ENCODE data around the gene COL4A2.

Gene COL4A2

GRCh38 chr13:110422913-110423688 is 116.0 kb downstream of the COL4A2 start:
- no peak for DNase-seq

- no peak for DNase-seq
Observed at GRCh38 chr13:110423689-110424302, 116.7 kb downstream of the COL4A2 start.

DNA sequence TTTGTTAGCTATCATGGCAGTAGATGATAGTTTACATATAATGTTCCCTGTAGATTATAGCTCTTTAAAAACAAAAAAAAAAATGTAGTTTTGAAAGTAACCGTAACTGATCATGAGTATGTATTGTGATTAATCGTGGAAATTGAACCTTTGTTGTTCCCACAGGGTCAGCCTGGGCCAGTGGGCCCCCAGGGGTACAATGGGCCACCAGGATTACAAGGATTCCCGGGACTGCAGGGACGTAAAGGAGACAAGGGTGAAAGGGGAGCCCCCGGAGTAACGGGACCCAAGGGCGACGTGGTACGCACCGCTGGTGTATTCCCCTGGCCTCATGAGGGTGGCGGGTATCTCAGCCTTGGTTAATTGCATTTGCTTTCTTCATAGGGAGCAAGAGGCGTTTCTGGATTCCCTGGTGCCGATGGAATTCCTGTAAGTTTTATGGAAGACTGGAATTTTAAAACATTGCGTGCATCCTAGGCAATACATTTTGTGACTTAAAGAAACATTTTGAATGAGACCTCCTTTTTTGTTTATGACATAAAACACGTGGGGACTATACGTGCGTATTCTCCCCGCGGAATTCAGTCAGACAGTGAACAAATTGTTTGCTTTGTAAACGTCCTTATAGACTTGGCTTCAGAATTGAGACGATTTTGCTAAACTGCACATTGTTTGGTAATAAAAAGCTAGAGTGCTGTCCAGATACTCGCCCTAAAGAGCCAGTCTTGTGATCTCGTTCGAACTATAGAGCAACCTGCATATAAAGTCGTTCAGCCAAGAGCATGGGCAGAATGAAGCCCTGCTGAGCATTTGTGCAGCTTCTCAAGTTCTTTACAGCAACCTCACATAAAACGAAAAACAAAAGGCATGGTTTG is 117.7 kb downstream of the COL4A2 start:
- no peak for DNase-seq

DNA sequence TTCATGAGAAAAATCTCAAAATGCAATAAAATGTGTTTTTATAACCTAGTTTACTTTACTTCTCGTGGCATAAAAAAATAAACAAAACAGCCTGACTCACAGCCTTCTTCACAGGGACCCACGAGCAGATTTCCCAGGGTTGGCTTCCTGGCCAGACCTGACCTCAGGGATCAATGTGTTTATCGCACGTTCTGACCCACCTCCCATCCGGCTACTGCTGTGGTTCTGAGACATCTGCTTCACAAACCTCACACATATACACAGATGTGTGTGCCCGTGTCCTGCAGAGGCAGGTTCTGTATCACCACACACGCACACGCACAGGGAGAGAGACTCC is 118.3 kb downstream of the COL4A2 start:
- no peak for DNase-seq

DNA sequence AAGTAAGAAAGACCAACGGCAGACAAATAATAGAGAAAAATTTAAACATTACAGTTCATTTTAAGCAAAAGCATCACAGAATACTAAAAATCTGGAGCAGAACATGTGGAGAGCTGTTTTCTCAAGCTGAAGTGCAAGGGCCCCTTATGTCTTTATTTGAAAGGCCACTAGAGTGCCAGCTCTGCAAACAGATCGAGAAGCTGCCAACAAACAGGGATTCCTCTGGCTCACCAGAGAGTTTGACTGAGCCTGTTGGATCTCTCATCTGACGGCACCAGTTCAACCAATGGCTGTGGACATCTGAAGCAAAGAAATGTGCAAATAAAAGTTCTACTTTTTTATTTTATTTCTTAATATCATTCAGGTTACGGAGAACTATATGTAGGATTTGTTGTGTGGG is 119.7 kb downstream of the COL4A2 start:
- DNase-seq = no peak

DNA sequence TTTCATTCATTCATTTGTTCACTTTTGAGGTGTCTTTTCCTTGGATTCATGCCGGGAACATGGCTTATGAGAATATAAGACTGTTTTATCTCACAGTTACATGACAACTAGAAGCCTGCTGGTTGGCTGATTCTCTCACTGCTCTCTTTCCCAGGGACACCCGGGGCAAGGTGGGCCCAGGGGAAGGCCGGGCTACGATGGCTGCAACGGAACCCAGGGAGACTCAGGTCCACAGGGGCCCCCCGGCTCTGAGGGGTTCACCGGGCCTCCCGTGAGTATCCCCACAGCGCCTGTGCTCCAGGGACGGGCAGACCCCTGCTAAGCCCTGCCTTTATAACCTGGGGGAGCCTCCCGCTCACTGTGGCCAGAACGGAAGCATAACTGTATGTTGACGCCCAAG is 121.2 kb downstream of the COL4A2 start:
- DNase-seq = no peak

- no peak for DNase-seq
Observed at GRCh38 chr13:110430391-110431336, 123.6 kb downstream of the COL4A2 start.

GRCh38 chr13:110431425-110432294 is 124.6 kb downstream of the COL4A2 start:
- no peak for DNase-seq

DNA sequence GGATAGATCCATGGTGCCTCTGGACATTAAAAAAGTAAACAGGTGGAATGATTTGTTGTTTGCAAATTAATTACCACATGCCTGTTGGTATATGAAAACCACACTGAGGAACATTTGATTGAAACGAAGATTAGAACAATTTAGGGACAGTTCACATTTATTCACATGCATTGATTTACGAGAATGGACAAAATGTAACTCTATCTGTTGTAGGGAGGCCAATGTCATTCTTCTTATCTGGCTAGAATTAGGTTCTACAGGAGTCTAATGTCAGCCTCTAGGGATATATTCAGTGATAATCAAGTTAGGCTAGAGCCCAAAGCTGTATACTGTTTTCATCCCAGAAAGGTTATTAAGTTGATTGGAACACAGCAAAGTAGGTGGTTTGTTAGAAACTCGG is 125.4 kb downstream of the COL4A2 start:
- no peak for DNase-seq

GRCh38 chr13:110433014-110433413 is 125.9 kb downstream of the COL4A2 start:
- DNase-seq = no peak

DNA sequence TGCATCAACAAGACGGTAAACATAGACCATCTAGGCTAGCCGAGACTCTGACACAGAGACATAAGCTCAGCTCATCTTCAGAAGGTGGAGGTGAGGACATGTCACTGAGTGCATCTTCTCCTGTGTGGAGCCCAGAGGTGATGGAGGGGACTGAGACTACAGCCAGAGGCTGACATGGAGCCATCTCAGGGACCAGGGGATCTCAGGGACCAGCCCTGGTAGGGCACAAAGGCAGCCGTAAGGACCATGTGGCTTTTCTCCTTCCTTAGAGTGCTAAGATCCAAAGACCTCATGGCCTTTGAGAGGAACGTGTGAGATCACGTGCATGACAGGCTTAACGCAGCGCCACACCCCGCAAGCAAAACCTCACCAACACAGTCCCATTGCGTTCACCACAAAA is 127.5 kb downstream of the COL4A2 start:
- DNase-seq = no peak

GRCh38 chr13:110435331-110435730 is 128.2 kb downstream of the COL4A2 start:
- DNase-seq = no peak

DNA sequence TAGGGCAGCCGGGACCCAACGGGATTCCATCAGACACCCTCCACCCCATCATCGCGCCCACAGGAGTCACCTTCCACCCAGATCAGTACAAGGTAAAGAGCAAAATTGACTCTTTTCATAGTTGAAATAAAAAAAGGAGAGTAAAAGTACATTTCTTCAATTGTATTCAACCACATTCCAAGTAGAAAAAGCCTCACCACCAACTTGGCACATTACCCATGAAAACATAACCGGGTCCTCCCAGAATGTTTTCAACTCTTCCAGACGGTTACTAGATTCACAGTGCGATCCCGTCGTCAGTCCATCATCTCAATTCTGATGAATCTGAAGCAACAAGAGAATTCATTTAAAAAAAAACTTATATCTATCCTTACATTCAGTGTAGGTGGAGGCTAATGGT is 129.2 kb downstream of the COL4A2 start:
- no peak for DNase-seq

- DNase-seq = no peak
Observed at GRCh38 chr13:110436786-110437370, 129.8 kb downstream of the COL4A2 start.

DNA sequence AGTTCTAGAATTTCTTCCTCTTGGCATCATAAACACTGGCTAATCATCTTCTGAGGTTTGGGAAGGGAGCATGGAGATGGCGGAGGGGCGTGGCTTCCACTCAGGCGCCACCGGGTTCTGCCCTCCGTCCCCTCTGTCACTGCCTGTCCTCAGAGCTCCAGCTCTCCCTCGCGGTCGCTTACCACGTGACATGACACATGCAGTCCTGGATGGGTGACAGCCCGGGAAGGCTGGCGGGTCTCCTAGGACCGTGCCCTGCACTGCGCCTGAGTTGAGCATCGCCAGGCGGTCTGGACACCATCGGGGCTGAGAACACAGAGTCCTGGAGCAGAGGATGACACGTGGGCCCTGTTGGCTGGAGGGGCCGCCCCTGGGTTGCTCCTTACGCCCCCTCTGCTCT is 131.1 kb downstream of the COL4A2 start:
- no peak for DNase-seq

GRCh38 chr13:110438776-110439175 is 131.7 kb downstream of the COL4A2 start:
- no peak for DNase-seq

GRCh38 chr13:110440946-110441731 is 134.1 kb downstream of the COL4A2 start:
- DNase-seq = no peak

DNA sequence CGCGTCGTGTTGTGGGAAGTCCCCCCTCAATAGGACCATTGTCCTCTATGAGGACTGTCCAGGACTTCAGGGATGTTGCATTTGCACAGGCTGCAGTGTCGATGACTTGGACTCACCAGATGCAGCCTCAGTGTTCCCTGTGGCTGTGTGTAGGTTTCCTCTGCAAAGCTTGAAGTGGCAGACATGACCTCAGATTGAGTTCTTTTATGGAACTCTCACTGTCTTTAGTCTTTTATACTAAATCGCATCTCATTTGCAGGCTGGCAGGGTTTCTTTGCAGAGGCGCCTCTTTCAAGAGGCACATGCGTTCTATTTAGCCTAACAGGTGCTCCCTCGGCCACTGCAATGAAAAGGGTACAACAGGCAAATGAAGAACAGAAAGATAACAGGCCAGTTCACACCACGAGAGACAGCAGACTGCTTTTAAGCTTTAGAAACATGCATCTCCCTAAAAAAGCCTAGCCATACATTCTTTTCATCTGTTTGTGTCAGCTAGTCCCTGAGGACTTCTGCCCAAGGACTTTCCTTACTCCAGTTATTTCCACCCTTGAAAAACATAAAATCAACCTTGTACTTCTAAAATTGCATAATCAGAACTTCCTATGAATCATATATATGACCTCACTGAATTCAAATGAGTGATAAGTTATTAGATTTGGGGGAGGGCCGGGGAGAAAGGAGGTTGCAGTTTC is 136.0 kb downstream of the COL4A2 start:
- no peak for DNase-seq

DNA sequence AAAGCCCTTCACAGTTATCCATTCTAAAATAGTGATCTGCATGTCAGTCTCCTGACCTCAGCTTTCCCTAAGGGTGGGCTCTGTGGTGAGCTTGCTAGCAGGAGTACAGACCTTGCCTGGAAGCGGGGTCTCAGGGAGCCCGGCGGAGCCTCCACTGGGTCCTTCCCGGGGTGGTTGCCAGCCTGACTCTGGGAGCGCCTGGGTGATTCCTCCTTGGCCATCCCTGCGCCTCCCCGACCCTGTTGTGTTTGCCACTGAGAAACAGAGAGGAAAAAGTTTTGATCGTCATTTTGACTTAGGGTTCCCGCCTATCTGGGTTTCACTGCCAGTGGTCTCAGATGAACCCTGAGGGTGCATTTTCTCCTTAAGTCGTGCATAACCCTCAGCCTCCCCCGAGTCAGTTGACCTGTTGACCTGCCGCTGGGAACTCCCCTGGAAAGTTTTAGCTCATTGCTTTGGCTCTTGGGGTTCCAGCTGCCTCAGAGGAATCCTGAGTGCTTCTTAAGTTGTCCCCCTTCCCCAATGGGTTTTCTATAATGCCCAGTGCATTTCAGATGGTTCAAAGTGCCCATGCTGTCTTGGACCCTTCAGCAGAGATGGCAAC is 136.6 kb downstream of the COL4A2 start:
- DNase-seq = no peak
